IMR-90 (cell line): ENCODE measurements around the gene CLOCK. TPM values are rescaled to one million over a fixed set of nuclear protein-coding genes. Genes with fewer than 3 reads are reported as not detected.
A peak's percentile ranks its signal among the peaks of the same experiment; 100 is the strongest.

Experiments used
- ATAC-seq: fragments of 200-7000 bp; cut with Tn5 transposase; 2 replicates; pipeline ENCODE4 v1.9.1; 2020; ENCODE audit warnings: low read depth, mild to moderate bottlenecking, moderate library complexity
- BruUV-seq: library from RNA; stranded (reverse); fragments of 400-500 nt; replicated peaks from 2 replicates; lab custom pipeline; 2021; lab: Mats Ljungman, UMichigan
- CTCF ChIA-PET: fragments of 300-600 bp; formaldehyde crosslinking; extraction: SDS; loops from one replicate; lab custom pipeline; 2021; ENCODE audit warnings: antibody characterized with exemption; lab: Yijun Ruan, JAX
- POLR2A ChIA-PET: fragments of 300-600 bp; sonication (Branson Sonifier 250); formaldehyde crosslinking; loops from one replicate; lab custom pipeline; 2022; ENCODE audit warnings: antibody characterized with exemption; ENCODE audit not compliant: unreplicated experiment; lab: Charles Lee
- DNase-seq: peaks from one replicate; pipeline ENCODE4 v3.0.0; 2013
- H2AFZ ChIP-seq: replicated peaks from 2 replicates; pipeline ENCODE3; 2013; ENCODE audit warnings: low read length, mild to moderate bottlenecking; ENCODE audit not compliant: poor library complexity
- H2AK5ac ChIP-seq: 2 replicates; pipeline ENCODE4 v1.6.1; 2013; ENCODE audit warnings: low read depth, low read length, inconsistent platforms
- H2AK9ac ChIP-seq: replicated peaks from 2 replicates; pipeline ENCODE3; 2013; ENCODE audit warnings: mild to moderate bottlenecking, low read depth, low read length, moderate library complexity; ENCODE audit not compliant: poor library complexity
- H2BK120ac ChIP-seq: 2 replicates; pipeline ENCODE4 v1.6.1; 2013; ENCODE audit warnings: low read depth, low read length, inconsistent platforms
- H2BK15ac ChIP-seq: 3 replicates; pipeline ENCODE4 v1.6.1; 2013; ENCODE audit warnings: low read depth, low read length, inconsistent platforms
- H2BK20ac ChIP-seq: 2 replicates; pipeline ENCODE4 v1.6.1; 2013; ENCODE audit warnings: low read depth, mild to moderate bottlenecking, inconsistent platforms, low read length, moderate library complexity
- H2BK5ac ChIP-seq: 2 replicates; pipeline ENCODE4 v1.6.1; 2013; ENCODE audit warnings: mild to moderate bottlenecking, low read depth, low read length, inconsistent platforms; ENCODE audit not compliant: poor library complexity, severe bottlenecking
- H3K14ac ChIP-seq: replicated peaks from 2 replicates; pipeline ENCODE4 v1.6.1; 2013; ENCODE audit warnings: low read depth, low read length, inconsistent platforms
- H3K18ac ChIP-seq: 2 replicates; pipeline ENCODE4 v1.6.1; 2013; ENCODE audit warnings: low read depth, low read length, control low read depth
- H3K23ac ChIP-seq: 2 replicates; pipeline ENCODE4 v1.6.1; 2013; ENCODE audit warnings: low read depth, low read length, inconsistent platforms
- H3K27ac ChIP-seq: 2 replicates; pipeline ENCODE4 v1.5.1; 2013; ENCODE audit warnings: mild to moderate bottlenecking, control low read depth, low read length; ENCODE audit not compliant: insufficient read depth
- H3K27me3 ChIP-seq: 2 replicates; pipeline ENCODE4 v1.6.1; 2013; ENCODE audit warnings: low read length; ENCODE audit not compliant: control insufficient read depth, insufficient read depth
- H3K36me3 ChIP-seq: 2 replicates; pipeline ENCODE4 v1.6.1; 2013; ENCODE audit warnings: low read length, mixed read lengths; ENCODE audit not compliant: control insufficient read depth, insufficient read depth
- H3K4ac ChIP-seq: 2 replicates; pipeline ENCODE4 v1.6.1; 2013; ENCODE audit warnings: low read depth, low read length, inconsistent platforms
- H3K4me1 ChIP-seq: 2 replicates; pipeline ENCODE4 v1.6.1; 2013; ENCODE audit warnings: low read length, mixed read lengths; ENCODE audit not compliant: control insufficient read depth, insufficient read depth
- H3K4me2 ChIP-seq: 2 replicates; pipeline ENCODE4 v1.6.1; 2013; ENCODE audit warnings: low read depth, mild to moderate bottlenecking, control low read depth, low read length, moderate library complexity
- H3K4me3 ChIP-seq: 2 replicates; pipeline ENCODE4 v1.5.1; 2013; ENCODE audit warnings: low read depth, mild to moderate bottlenecking, control low read depth, low read length, moderate library complexity; ENCODE audit not compliant: insufficient read depth
- H3K56ac ChIP-seq: 2 replicates; pipeline ENCODE4 v1.6.1; 2013; ENCODE audit warnings: low read length, inconsistent platforms; ENCODE audit not compliant: insufficient read depth; ENCODE audit errors: extremely low read depth
- H3K79me1 ChIP-seq, 2 experiments: 2 replicates each; pipeline ENCODE4 v1.6.1; 2013; ENCODE audit warnings: low read length in 2 of 2, inconsistent platforms in 1 of 2, low read depth in 1 of 2
- H3K9ac ChIP-seq: 2 replicates; pipeline ENCODE4 v1.6.1; 2013; ENCODE audit warnings: low read depth, low read length, control low read depth
- H3K9me1 ChIP-seq: 2 replicates; pipeline ENCODE4 v1.6.1; 2013; ENCODE audit warnings: low read length, inconsistent platforms; ENCODE audit not compliant: insufficient read depth
- H3K9me3 ChIP-seq: 2 replicates; pipeline ENCODE4 v1.6.1; 2013; ENCODE audit warnings: low read length; ENCODE audit not compliant: control insufficient read depth, insufficient read depth
- H4K20me1 ChIP-seq: 2 replicates; pipeline ENCODE4 v1.6.1; 2013; ENCODE audit warnings: low read length, inconsistent platforms; ENCODE audit not compliant: insufficient read depth
- H4K5ac ChIP-seq: 2 replicates; pipeline ENCODE4 v1.6.1; 2013; ENCODE audit warnings: mild to moderate bottlenecking, low read depth, low read length, control low read depth
- H4K8ac ChIP-seq, 2 experiments: 2 replicates each; pipeline ENCODE4 v1.6.1; 2013; ENCODE audit warnings: low read depth in 2 of 2, low read length in 2 of 2, control low read depth in 1 of 2, inconsistent platforms in 1 of 2
- H4K91ac ChIP-seq: 2 replicates; pipeline ENCODE4 v1.6.1; 2013; ENCODE audit warnings: low read depth, low read length, inconsistent platforms; ENCODE audit not compliant: insufficient read depth
- MAFK ChIP-seq: IDR thresholded peaks from 2 replicates; pipeline ENCODE4 v1.6.1; 2012; ENCODE audit warnings: low read depth, low read length, improper control_type of control experiment
- SMC3 ChIP-seq: fragments of 150-350 bp; IDR thresholded peaks from 2 replicates; pipeline ENCODE4 v1.6.1; 2016; ENCODE audit warnings: low read depth, mild to moderate bottlenecking, antibody characterized with exemption, low read length, moderate library complexity
- WGBS, 2 experiments: methylation state at CpG; one replicate each; pipeline versions ENCODE4 v1.1.5 to v1.1.7; 2013; ENCODE audit warnings: missing lambda C conversion rate in 2 of 2; ENCODE audit not compliant: insufficient read length in 1 of 2; ENCODE audit errors: extremely low coverage in 2 of 2; 5-methylcytosine and 5-hydroxymethylcytosine counted together
- dilution Hi-C: fragments of 300-500 bp; cut with HindIII; formaldehyde crosslinking; loops from one replicate; pipeline ENCODE4 v1.14.3; 2018; ENCODE audit warnings: low sequenced_read_pairs; ENCODE audit not compliant: unreplicated experiment
- in situ Hi-C: fragments of 300-500 bp; cut with MboI; formaldehyde crosslinking; loops from 3 replicates; pipeline ENCODE4 v1.14.3; 2019; ENCODE audit warnings: low sequenced_read_pairs, inconsistent platforms, mixed read lengths
- intact Hi-C: fragments of 100-400 bp; cut with micrococcal nuclease; formaldehyde crosslinking; loops from 2 replicates; pipeline ENCODE4 v1.10.0; 2022
- polyA plus RNA-seq, 3 experiments: library from polyadenylated mRNA; depleted of rRNA; stranded (reverse); fragments of >200 nt; gene quantifications; 2 replicates each; pipeline ENCODE4 v1.2.3, GENCODE V29; 2012; ENCODE audit warnings: low replicate concordance in 1 of 3
- total RNA-seq: library from RNA; depleted of rRNA; stranded (reverse); fragments of >200 nt; gene quantifications from 2 replicates; pipeline ENCODE4 v1.2.3, GENCODE V29; 2012
- TF ChIP-seq, protein P1 (sequence below): fragments of 150-350 bp; IDR thresholded peaks from 2 replicates; pipeline ENCODE4 v1.6.1; 2016; ENCODE audit warnings: low read depth, mild to moderate bottlenecking, low read length, moderate library complexity, borderline replicate concordance

CLOCK gene
- total and polyA plus RNA-seq, 2 of the 4 experiments (the other 2 are of a cell fraction): 7.3 to 53.4 TPM

DNA sequence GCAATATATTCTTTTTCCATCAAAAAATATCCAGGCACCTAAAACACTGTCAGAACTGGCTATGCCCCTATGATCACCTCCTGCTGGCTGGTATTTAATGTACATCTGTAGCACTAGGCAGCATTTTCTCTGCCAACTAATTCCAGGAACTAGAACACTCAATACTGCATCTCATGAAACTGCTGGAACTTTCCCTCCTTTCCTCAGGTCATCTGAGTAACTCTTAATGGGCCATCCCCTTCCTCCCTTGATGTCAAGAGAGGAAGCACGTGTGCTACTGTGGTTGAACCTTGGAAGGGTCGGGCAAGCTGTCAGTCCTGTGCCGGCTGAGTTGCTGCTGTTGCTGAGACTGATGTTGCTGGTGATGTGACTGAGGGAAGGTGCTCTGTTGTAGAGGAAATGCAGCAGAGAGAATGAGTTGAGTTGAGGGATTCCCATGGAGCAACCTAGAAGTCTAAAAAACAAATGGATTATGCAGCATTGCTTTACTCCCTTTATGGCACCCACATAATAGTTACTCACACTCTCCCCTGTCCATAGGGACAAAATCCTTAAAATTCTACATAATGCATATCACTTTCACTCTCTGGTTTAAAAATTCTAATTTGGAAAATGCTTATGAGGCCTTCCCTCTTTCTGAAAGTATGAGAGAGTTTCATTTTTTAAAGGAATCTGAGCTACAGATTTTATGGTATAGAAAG is 111.4 kb downstream of the CLOCK start (continued):
- TF ChIP-seq SMC3: peak; percentile 36
- no peak for TF ChIP-seq MAFK

DNA sequence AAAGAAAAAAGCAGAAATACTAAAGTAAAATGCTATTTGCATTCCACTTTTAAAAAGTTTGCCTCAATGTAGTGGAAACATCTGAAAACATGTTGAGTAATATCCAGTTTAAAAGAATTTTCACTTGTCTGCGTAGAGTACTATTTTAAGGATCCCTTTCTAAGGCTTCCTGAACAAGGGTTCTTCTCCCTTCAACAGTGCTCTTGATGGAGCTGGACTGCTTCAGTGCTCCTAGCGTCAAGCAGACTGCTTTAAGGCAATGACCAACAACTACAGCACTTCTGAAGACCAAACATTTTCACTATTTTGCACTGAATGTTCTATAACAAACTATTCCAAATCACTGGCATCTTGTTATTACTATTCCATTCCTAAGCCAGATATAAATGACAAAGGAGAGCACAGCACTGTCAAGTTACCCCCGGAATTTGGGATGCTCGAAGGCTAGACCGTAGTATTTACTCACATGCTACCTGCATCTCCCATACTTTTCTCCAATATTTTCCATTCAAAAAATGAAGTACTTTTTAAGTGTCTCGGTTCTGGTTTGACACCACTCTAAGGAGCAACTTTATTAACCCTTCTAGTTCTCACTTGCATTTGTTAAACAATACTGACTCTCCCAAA is 114.9 kb downstream of the CLOCK start:
- ChIA-PET POLR2A (no interaction called here), CTCF (interaction anchor here (0.8 kb wide), 1 partner anchor 118 kb away, joined by 8 read pairs; no protein-coding TSS in a partner anchor)
- H3K4ac ChIP-seq: no peak overlapping the region

More for the DNA sequence above, 114.9 kb downstream of the CLOCK start:
- Histone ChIP-seq H3K27me3 (no peaks in the 10 kb centered on the region), H2BK5ac (no peak overlapping the region), H3K23ac (no peak overlapping the region), H2AK5ac (no peak overlapping the region), H2BK20ac (no peak overlapping the region), H3K9ac (no peak overlapping the region), H2AFZ (no peak overlapping the region), H3K9me3 (no peaks in the 10 kb centered on the region), H3K56ac (no peak overlapping the region), H2AK9ac (no peak overlapping the region), H3K36me3 (peaks cover 32% of the 10 kb centered on the region), H3K27ac (no peak overlapping the region), H2BK120ac (no peak overlapping the region), H3K79me1 (peaks cover 7 to 26% of the 10 kb centered on the region in 2 experiments; a peak in 3 of 4 replicates), H4K5ac (no peak overlapping the region), H3K18ac (no peak overlapping the region), H4K8ac (no peak overlapping the region), H4K91ac (no peak overlapping the region), H2BK15ac (no peak overlapping the region), H3K4me1 (peaks cover 3% of the 10 kb centered on the region; the same call in 1 of the 2 replicates), H3K14ac (no peak overlapping the region; the same call in 1 of the 2 replicates), H3K4me2 (no peak overlapping the region), H4K20me1 (peaks cover 2% of the 10 kb centered on the region; the same call in 1 of the 2 replicates), H3K4me3 (no peak overlapping the region), H3K9me1 (peaks cover 3% of the 10 kb centered on the region; the same call in 1 of the 2 replicates)
- in situ Hi-C loops: no loop called here
- intact Hi-C loops: no loop called here
- no peak for ATAC-seq
- 85% methylated on average over 3 of the region's 6 CpGs; no CpG with 5 or more reads in 1 of the 2 experiments for WGBS, 2 experiments
- no peak for DNase-seq
- no TSS peak for BruUV-seq
- TF ChIP-seq, protein P1, sequence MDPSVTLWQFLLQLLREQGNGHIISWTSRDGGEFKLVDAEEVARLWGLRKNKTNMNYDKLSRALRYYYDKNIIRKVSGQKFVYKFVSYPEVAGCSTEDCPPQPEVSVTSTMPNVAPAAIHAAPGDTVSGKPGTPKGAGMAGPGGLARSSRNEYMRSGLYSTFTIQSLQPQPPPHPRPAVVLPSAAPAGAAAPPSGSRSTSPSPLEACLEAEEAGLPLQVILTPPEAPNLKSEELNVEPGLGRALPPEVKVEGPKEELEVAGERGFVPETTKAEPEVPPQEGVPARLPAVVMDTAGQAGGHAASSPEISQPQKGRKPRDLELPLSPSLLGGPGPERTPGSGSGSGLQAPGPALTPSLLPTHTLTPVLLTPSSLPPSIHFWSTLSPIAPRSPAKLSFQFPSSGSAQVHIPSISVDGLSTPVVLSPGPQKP: no peak
- dilution Hi-C loops: no loop called here
